Testis (tissue), 2 donors: ENCODE data around the gene IFNGR2.

Experiments
- POLR2A ChIP-seq: fragments of 450-650 bp; IDR thresholded peaks from one replicate; pipeline ENCODE4 v1.6.1; 2017; ENCODE audit warnings: antibody characterized with exemption, mild to moderate bottlenecking, moderate library complexity
- TF ChIP-seq, protein P1 (sequence below), 3 experiments: fragments of 450-650 bp in 2 of 3; fragments of 200-600 bp in 1 of 3; sonication (generic) in 1 of 3; IDR thresholded peaks; one replicate each; pipeline ENCODE4 v1.5.1; 2016 to 2019; ENCODE audit warnings: antibody characterized with exemption in 3 of 3, mild to moderate bottlenecking in 2 of 3, moderate library complexity in 1 of 3

- TF ChIP-seq, protein P1, sequence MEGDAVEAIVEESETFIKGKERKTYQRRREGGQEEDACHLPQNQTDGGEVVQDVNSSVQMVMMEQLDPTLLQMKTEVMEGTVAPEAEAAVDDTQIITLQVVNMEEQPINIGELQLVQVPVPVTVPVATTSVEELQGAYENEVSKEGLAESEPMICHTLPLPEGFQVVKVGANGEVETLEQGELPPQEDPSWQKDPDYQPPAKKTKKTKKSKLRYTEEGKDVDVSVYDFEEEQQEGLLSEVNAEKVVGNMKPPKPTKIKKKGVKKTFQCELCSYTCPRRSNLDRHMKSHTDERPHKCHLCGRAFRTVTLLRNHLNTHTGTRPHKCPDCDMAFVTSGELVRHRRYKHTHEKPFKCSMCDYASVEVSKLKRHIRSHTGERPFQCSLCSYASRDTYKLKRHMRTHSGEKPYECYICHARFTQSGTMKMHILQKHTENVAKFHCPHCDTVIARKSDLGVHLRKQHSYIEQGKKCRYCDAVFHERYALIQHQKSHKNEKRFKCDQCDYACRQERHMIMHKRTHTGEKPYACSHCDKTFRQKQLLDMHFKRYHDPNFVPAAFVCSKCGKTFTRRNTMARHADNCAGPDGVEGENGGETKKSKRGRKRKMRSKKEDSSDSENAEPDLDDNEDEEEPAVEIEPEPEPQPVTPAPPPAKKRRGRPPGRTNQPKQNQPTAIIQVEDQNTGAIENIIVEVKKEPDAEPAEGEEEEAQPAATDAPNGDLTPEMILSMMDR (IDR thresholded peaks at IDR 0.05): no peak
- TF ChIP-seq POLR2A: no peak
Measured at GRCh38 chr21:33444499-33444898, 41.3 kb downstream of the IFNGR2 start.
